Peyer's patch (tissue), 4 donors: ENCODE results near the gene GMPPA.

Source experiments
- POLR2A ChIP-seq, 2 donors: fragments of 450-650 bp; IDR thresholded peaks; one replicate each; pipeline ENCODE4 v1.5.1; 2017; ENCODE audit warnings: antibody characterized with exemption in 2 of 2, mild to moderate bottlenecking in 2 of 2, moderate library complexity in 2 of 2
- TF ChIP-seq, protein P1 (sequence below), 6 experiments: fragments of 450-650 bp in 4 of 6; fragments of 200-600 bp in 2 of 6; sonication (generic) in 1 of 6; IDR thresholded peaks; one replicate each; pipeline ENCODE4 v1.5.1; 2017 to 2019; ENCODE audit warnings: antibody characterized with exemption in 6 of 6, mild to moderate bottlenecking in 3 of 6, moderate library complexity in 1 of 6

DNA sequence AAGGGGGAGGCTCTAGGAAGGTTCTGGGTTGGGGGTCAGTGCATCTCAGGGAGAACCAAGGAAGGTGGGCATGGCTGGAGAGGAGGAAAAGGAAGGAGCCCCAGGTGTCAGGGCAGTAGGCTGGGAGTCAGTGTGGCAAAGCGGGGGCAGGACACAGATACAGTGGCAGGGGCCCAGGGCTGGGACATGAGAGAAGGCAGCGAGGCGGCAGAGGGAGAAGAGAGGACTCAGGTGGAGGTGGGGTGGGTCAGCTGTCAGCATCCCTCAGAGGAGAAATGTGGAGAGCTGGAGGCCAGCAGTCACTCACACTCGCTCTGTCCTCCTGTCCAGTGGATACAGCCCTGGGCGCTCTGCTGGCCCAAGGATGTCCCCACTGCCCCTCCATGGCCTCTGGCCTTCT lies 5.6 kb upstream of the GMPPA start:
- TF ChIP-seq, protein P1, sequence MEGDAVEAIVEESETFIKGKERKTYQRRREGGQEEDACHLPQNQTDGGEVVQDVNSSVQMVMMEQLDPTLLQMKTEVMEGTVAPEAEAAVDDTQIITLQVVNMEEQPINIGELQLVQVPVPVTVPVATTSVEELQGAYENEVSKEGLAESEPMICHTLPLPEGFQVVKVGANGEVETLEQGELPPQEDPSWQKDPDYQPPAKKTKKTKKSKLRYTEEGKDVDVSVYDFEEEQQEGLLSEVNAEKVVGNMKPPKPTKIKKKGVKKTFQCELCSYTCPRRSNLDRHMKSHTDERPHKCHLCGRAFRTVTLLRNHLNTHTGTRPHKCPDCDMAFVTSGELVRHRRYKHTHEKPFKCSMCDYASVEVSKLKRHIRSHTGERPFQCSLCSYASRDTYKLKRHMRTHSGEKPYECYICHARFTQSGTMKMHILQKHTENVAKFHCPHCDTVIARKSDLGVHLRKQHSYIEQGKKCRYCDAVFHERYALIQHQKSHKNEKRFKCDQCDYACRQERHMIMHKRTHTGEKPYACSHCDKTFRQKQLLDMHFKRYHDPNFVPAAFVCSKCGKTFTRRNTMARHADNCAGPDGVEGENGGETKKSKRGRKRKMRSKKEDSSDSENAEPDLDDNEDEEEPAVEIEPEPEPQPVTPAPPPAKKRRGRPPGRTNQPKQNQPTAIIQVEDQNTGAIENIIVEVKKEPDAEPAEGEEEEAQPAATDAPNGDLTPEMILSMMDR (IDR thresholded peaks at IDR 0.05): no peak
- no peak for TF ChIP-seq POLR2A (IDR thresholded peaks at IDR 0.05)
